ENCODE data around the gene TDRD1.

GRCh38 chr10:114175667-114176066 lies 3.5 kb upstream of the TDRD1 start:
- TF ChIP-seq, protein P1, sequence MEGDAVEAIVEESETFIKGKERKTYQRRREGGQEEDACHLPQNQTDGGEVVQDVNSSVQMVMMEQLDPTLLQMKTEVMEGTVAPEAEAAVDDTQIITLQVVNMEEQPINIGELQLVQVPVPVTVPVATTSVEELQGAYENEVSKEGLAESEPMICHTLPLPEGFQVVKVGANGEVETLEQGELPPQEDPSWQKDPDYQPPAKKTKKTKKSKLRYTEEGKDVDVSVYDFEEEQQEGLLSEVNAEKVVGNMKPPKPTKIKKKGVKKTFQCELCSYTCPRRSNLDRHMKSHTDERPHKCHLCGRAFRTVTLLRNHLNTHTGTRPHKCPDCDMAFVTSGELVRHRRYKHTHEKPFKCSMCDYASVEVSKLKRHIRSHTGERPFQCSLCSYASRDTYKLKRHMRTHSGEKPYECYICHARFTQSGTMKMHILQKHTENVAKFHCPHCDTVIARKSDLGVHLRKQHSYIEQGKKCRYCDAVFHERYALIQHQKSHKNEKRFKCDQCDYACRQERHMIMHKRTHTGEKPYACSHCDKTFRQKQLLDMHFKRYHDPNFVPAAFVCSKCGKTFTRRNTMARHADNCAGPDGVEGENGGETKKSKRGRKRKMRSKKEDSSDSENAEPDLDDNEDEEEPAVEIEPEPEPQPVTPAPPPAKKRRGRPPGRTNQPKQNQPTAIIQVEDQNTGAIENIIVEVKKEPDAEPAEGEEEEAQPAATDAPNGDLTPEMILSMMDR (conservative IDR thresholded peaks at IDR 0.05; ENCODE audit: low read depth, low read length), result no peak
- no peak for TF ChIP-seq EZH2 (IDR thresholded peaks at IDR 0.05; ENCODE audit: borderline replicate concordance, low read depth, low read length, poor library complexity, severe bottlenecking)
